H9 (cell line): ENCODE results near the gene STX8. TPM values are rescaled to one million over a fixed set of nuclear protein-coding genes. Genes with fewer than 3 reads are reported as not detected.

Experiments
- DNase-seq: peaks from one replicate; pipeline ENCODE4 v3.0.0-alpha.2; 2017
- H2AFZ ChIP-seq: one replicate; pipeline ENCODE4 v1.6.1; 2013; ENCODE audit warnings: mild to moderate bottlenecking, low read length, control low read depth, moderate library complexity
- H2AK5ac ChIP-seq: 2 replicates; pipeline ENCODE4 v1.6.1; 2013; ENCODE audit warnings: low read length, control low read depth, mixed read lengths; ENCODE audit not compliant: insufficient read length
- H2BK120ac ChIP-seq: one replicate; pipeline ENCODE4 v1.6.1; 2013; ENCODE audit warnings: low read depth, mild to moderate bottlenecking, low read length, control low read depth, inconsistent platforms; ENCODE audit not compliant: poor library complexity, severe bottlenecking
- H2BK12ac ChIP-seq: 2 replicates; pipeline ENCODE4 v1.6.1; 2013; ENCODE audit warnings: low read length, control low read depth, mixed read lengths, low read depth; ENCODE audit not compliant: insufficient read length
- H2BK15ac ChIP-seq: 2 replicates; pipeline ENCODE4 v1.6.1; 2013; ENCODE audit warnings: low read depth, low read length, control low read depth
- H2BK20ac ChIP-seq: one replicate; pipeline ENCODE4 v1.6.1; 2013; ENCODE audit warnings: low read depth, mild to moderate bottlenecking, low read length, control low read depth, inconsistent platforms; ENCODE audit not compliant: poor library complexity, severe bottlenecking
- H2BK5ac ChIP-seq: 2 replicates; pipeline ENCODE4 v1.6.1; 2013; ENCODE audit warnings: low read length, control low read depth, mixed read lengths; ENCODE audit not compliant: insufficient read length
- H3K14ac ChIP-seq: 2 replicates; pipeline ENCODE4 v1.6.1; 2013; ENCODE audit warnings: low read length, control low read depth; ENCODE audit not compliant: insufficient read depth
- H3K18ac ChIP-seq: 2 replicates; pipeline ENCODE4 v1.6.1; 2013; ENCODE audit warnings: low read depth, mild to moderate bottlenecking, mixed read lengths, low read length, control low read depth; ENCODE audit not compliant: insufficient read length
- H3K23ac ChIP-seq: 2 replicates; pipeline ENCODE4 v1.6.1; 2013; ENCODE audit warnings: low read length, control low read depth, mixed read lengths, low read depth; ENCODE audit not compliant: insufficient read length
- H3K23me2 ChIP-seq: 2 replicates; pipeline ENCODE4 v1.6.1; 2013; ENCODE audit warnings: low read depth, mild to moderate bottlenecking, mixed read lengths, low read length, control low read depth; ENCODE audit not compliant: insufficient read length, poor library complexity, severe bottlenecking
- H3K27ac ChIP-seq: 2 replicates; pipeline ENCODE4 v1.5.1; 2013; ENCODE audit warnings: low read length, control low read depth, mixed read lengths, low read depth; ENCODE audit not compliant: insufficient read length
- H3K27me3 ChIP-seq: 2 replicates; pipeline ENCODE4 v1.6.1; 2013; ENCODE audit warnings: low read length, control low read depth, inconsistent platforms; ENCODE audit not compliant: insufficient read depth
- H3K4ac ChIP-seq: 2 replicates; pipeline ENCODE4 v1.6.1; 2013; ENCODE audit warnings: low read depth, mild to moderate bottlenecking, control low read depth, inconsistent platforms, low read length, moderate library complexity
- H3K4me1 ChIP-seq: 2 replicates; pipeline ENCODE4 v1.6.1; 2013; ENCODE audit warnings: low read length, control low read depth, inconsistent platforms; ENCODE audit not compliant: insufficient read depth
- H3K4me2 ChIP-seq: 2 replicates; pipeline ENCODE4 v1.6.1; 2013; ENCODE audit warnings: low read length, control low read depth, mixed read lengths; ENCODE audit not compliant: insufficient read length, insufficient read depth
- H3K56ac ChIP-seq: 2 replicates; pipeline ENCODE4 v1.6.1; 2013; ENCODE audit warnings: low read depth, mild to moderate bottlenecking, mixed read lengths, low read length, control low read depth; ENCODE audit not compliant: insufficient read length
- H3K79me1 ChIP-seq: 2 replicates; pipeline ENCODE4 v1.6.1; 2013; ENCODE audit warnings: low read depth, mild to moderate bottlenecking, moderate library complexity, low read length, control low read depth, inconsistent platforms; ENCODE audit not compliant: insufficient read depth, poor library complexity, severe bottlenecking
- H3K79me2 ChIP-seq: 2 replicates; pipeline ENCODE4 v1.6.1; 2013; ENCODE audit warnings: low read length, control low read depth, inconsistent platforms; ENCODE audit not compliant: insufficient read depth
- H3K9ac ChIP-seq: 2 replicates; pipeline ENCODE4 v1.6.1; 2013; ENCODE audit warnings: low read length, control low read depth, mixed read lengths; ENCODE audit not compliant: insufficient read length; ENCODE audit errors: extremely low read depth
- H3K9me3 ChIP-seq: one replicate; pipeline ENCODE4 v1.6.1; 2013; ENCODE audit warnings: low read depth, low read length, inconsistent platforms; ENCODE audit not compliant: control insufficient read depth
- H3T11ph ChIP-seq: one replicate; pipeline ENCODE4 v1.6.1; 2013; ENCODE audit warnings: mild to moderate bottlenecking, low read length, control low read depth, inconsistent platforms
- H4K20me1 ChIP-seq: one replicate; pipeline ENCODE4 v1.6.1; 2013; ENCODE audit not compliant: control insufficient read depth, insufficient read length, insufficient read depth
- H4K5ac ChIP-seq: 2 replicates; pipeline ENCODE4 v1.6.1; 2013; ENCODE audit warnings: low read depth, mild to moderate bottlenecking, mixed read lengths, low read length, control low read depth; ENCODE audit not compliant: insufficient read length
- H4K8ac ChIP-seq: replicated peaks from 2 replicates; pipeline ENCODE4 v1.6.1; 2013; ENCODE audit warnings: low read length, control low read depth, mixed read lengths, low read depth; ENCODE audit not compliant: insufficient read length
- H4K91ac ChIP-seq: 2 replicates; pipeline ENCODE4 v1.6.1; 2013; ENCODE audit warnings: low read depth, mild to moderate bottlenecking, moderate library complexity, mixed read lengths, low read length, control low read depth; ENCODE audit not compliant: insufficient read length
- H3K27ac Mint-ChIP-seq, 3 experiments: 2 replicates in 2 of 3; 3 replicates in 1 of 3; pipeline ENCODE4 v1.8.0; 2020 to 2021; ENCODE audit warnings: mixed read lengths in 3 of 3, mild to moderate bottlenecking in 1 of 3, moderate library complexity in 1 of 3
- H3K27me3 Mint-ChIP-seq: 2 replicates; pipeline ENCODE4 v1.8.0; 2021; ENCODE audit warnings: low read depth, mild to moderate bottlenecking, moderate library complexity, mixed read lengths
- H3K36me3 Mint-ChIP-seq, 3 experiments: 2 replicates in 2 of 3; 3 replicates in 1 of 3; pipeline ENCODE4 v1.8.0; 2020 to 2021; ENCODE audit warnings: low read depth in 3 of 3, mixed read lengths in 3 of 3; ENCODE audit not compliant: insufficient read depth in 1 of 3
- H3K4me1 Mint-ChIP-seq, 2 experiments: 2 replicates each; pipeline ENCODE4 v1.8.0; 2020; ENCODE audit warnings: mixed read lengths in 2 of 2
- H3K4me3 Mint-ChIP-seq, 2 experiments: 2 replicates in 1 of 2; 3 replicates in 1 of 2; pipeline ENCODE4 v1.8.0; 2020 to 2021; ENCODE audit warnings: mild to moderate bottlenecking in 2 of 2, mixed read lengths in 2 of 2, moderate library complexity in 1 of 2
- H3K9me3 Mint-ChIP-seq, 2 experiments: 2 replicates in 1 of 2; 3 replicates in 1 of 2; pipeline ENCODE4 v1.8.0; 2020; ENCODE audit warnings: mild to moderate bottlenecking in 2 of 2, mixed read lengths in 2 of 2, moderate library complexity in 1 of 2
- CTCF ChIP-seq: fragments of 200-600 bp; sonication (generic); conservative IDR thresholded peaks from 3 replicates; pipeline ENCODE4 v1.8.0; 2021; ENCODE audit warnings: antibody characterized with exemption, mild to moderate bottlenecking
- WGBS: extraction: QIAGEN DNeasy Blood & Tissue Kit; methylation state at CpG from one replicate; pipeline ENCODE4 v1.1.7; 2013; ENCODE audit warnings: missing lambda C conversion rate, low lambda C conversion rate, mixed read lengths; ENCODE audit not compliant: insufficient read length; ENCODE audit errors: extremely low coverage; 5-methylcytosine and 5-hydroxymethylcytosine counted together
- total RNA-seq: library from RNA; stranded (reverse); gene quantifications from 2 replicates; pipeline ENCODE4 v1.2.1, GENCODE V29; 2021

Gene STX8
- total RNA-seq, 1 experiment from 2014 or later, result 55.1 TPM

- Histone ChIP-seq H4K5ac (no peak overlapping the region), H4K91ac (no peak overlapping the region), H3K18ac (no peak overlapping the region), H3T11ph (no peak overlapping the region), H3K27me3 (no peaks in the 10 kb centered on the region), H3K23me2 (no peaks in the 10 kb centered on the region), H3K9me3 (no peaks in the 10 kb centered on the region), H2BK12ac (no peak overlapping the region), H3K9ac (no peak overlapping the region), H2AK5ac (no peak overlapping the region), H2BK15ac (no peak overlapping the region), H3K56ac (no peak overlapping the region), H3K4ac (no peak overlapping the region), H3K14ac (no peak overlapping the region), H3K79me1 (no peaks in the 10 kb centered on the region), H2BK120ac (no peak overlapping the region), H3K79me2 (no peaks in the 10 kb centered on the region), H4K20me1 (no peaks in the 10 kb centered on the region), H3K4me1 (peaks cover 11% of the 10 kb centered on the region; the same call in 1 of the 2 replicates), H3K23ac (no peak overlapping the region), H2BK20ac (no peak overlapping the region), H2BK5ac (no peak overlapping the region), H3K4me2 (no peak overlapping the region), H4K8ac (no peak overlapping the region), H2AFZ (no peak overlapping the region), H3K27ac (no peak overlapping the region)
- no peaks in the 10 kb centered on the region for H3K36me3 Mint-ChIP-seq
- no peak for DNase-seq
- H3K27ac Mint-ChIP-seq, result peak overlapping the region in 2 of 3 experiments; percentile 8 to 50; a peak in 2 of 7 replicates
- H3K27me3 Mint-ChIP-seq, result no peaks in the 10 kb centered on the region
- H3K9me3 Mint-ChIP-seq, result no peaks in the 10 kb centered on the region
- no peak overlapping the region for H3K4me3 Mint-ChIP-seq
- WGBS, result no CpG with 5 or more reads among the region's 14 CpGs
- H3K4me1 Mint-ChIP-seq, result peaks cover 42 to 47% of the 10 kb centered on the region in 2 experiments
- TF ChIP-seq CTCF, result no peak
Observed at GRCh38 chr17:9285602-9286427, 289.8 kb downstream of the STX8 start.
